Tibial artery (tissue), 4 donors: ENCODE measurements around the gene CLDN6.

ENCODE experiments used
- DNase-seq, 2 donors: peaks; one replicate each; pipeline ENCODE4 v3.0.0-alpha.2; 2019
- H3K27ac ChIP-seq, 2 donors: fragments of 200-600 bp; sonication (generic) in 1 of 2; 1 replicate in 1 of 2; 2 replicates in 1 of 2; pipeline ENCODE4 v1.5.1; 2018 to 2019; ENCODE audit warnings: mild to moderate bottlenecking in 1 of 2
- H3K27me3 ChIP-seq, 2 donors: fragments of 200-600 bp; sonication (generic) in 1 of 2; one replicate each; pipeline versions ENCODE4 v1.5.1 to v1.6.0; 2016 to 2019
- H3K36me3 ChIP-seq, 3 donors: fragments of 200-600 bp; sonication (generic) in 2 of 3; one replicate each; pipeline ENCODE4 v1.5.1; 2016 to 2019; ENCODE audit warnings: mild to moderate bottlenecking in 2 of 3
- H3K4me1 ChIP-seq, 4 donors: fragments of 200-600 bp; sonication (generic) in 2 of 4; 1 replicate in 3 of 4; 2 replicates in 1 of 4; pipeline ENCODE4 v1.5.1; 2016 to 2019
- H3K4me3 ChIP-seq, 2 donors: fragments of 200-600 bp; sonication (generic) in 1 of 2; 1 replicate in 1 of 2; 2 replicates in 1 of 2; pipeline ENCODE4 v1.5.1; 2018 to 2019; ENCODE audit warnings: mild to moderate bottlenecking in 2 of 2
- H3K9me3 ChIP-seq, 3 donors: fragments of 200-600 bp; sonication (generic) in 1 of 3; one replicate each; pipeline ENCODE4 v1.5.1; 2016 to 2019
- intact Hi-C: fragments of 100-400 bp; cut with DNase I; formaldehyde crosslinking; loops from one replicate; pipeline ENCODE4 v1.15.0; 2023; ENCODE audit warnings: low total_unique reads
- TF ChIP-seq, protein P1 (sequence below), 2 experiments: fragments of 200-600 bp in 1 of 2; fragments of 450-650 bp in 1 of 2; IDR thresholded peaks; one replicate each; pipeline ENCODE4 v1.5.1; 2017 to 2019; ENCODE audit warnings: antibody characterized with exemption in 2 of 2, mild to moderate bottlenecking in 1 of 2, moderate library complexity in 1 of 2

Gene CLDN6

DNA sequence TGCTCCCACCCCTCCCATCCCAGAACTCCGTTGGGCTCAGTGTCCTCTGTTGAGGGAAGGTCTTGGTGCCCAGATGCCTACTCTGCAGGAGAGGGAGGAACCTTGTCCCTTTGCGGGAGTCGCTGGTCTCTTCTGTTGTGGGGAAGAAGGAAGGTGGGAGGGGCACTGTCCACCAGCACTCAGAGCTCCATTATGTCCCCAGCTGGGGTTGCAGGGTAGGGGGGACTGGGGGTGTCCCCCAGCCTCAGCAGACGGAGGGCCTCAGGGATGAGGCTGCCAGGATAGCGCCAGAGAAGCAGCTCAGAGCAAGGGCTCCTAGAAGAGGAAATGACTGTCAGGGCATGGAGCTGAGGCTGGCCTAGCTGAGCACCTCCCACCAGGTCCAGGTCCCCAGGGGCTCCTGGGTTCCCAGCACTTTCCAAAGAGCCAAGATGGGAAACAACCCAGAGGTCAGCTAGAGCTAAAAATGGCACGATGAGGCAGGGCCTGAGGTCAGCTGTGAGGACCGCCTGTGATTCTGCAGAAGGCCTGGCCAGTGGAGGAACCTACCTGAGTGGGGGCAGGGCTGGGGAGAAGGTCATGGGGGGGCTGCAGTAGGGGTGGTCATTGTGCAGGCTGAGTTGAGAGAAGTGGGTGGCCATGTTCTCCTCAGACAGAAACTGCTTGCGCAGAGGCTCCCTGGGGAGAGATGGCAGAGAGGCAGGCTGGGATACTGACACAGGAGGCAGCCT lies 4.9 kb upstream of the CLDN6 start:
- TF ChIP-seq, protein P1, sequence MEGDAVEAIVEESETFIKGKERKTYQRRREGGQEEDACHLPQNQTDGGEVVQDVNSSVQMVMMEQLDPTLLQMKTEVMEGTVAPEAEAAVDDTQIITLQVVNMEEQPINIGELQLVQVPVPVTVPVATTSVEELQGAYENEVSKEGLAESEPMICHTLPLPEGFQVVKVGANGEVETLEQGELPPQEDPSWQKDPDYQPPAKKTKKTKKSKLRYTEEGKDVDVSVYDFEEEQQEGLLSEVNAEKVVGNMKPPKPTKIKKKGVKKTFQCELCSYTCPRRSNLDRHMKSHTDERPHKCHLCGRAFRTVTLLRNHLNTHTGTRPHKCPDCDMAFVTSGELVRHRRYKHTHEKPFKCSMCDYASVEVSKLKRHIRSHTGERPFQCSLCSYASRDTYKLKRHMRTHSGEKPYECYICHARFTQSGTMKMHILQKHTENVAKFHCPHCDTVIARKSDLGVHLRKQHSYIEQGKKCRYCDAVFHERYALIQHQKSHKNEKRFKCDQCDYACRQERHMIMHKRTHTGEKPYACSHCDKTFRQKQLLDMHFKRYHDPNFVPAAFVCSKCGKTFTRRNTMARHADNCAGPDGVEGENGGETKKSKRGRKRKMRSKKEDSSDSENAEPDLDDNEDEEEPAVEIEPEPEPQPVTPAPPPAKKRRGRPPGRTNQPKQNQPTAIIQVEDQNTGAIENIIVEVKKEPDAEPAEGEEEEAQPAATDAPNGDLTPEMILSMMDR (IDR thresholded peaks at IDR 0.05), result no peak
- peak; percentile 46 to 92 for DNase-seq
- intact Hi-C loops, result no loop called here
- Histone ChIP-seq H3K27me3 (peaks cover 0 to 17% of the 10 kb centered on the region in 2 donors), H3K36me3 (peaks cover 0 to 21% (median 16%) of the 10 kb centered on the region in 3 donors), H3K27ac (peak overlapping the region; percentile 95 to 96), H3K9me3 (no peaks in the 10 kb centered on the region), H3K4me3 (peak overlapping the region; percentile 73 to 88), H3K4me1 (peaks cover 0 to 54% (median 39%) of the 10 kb centered on the region in 4 donors)

DNA sequence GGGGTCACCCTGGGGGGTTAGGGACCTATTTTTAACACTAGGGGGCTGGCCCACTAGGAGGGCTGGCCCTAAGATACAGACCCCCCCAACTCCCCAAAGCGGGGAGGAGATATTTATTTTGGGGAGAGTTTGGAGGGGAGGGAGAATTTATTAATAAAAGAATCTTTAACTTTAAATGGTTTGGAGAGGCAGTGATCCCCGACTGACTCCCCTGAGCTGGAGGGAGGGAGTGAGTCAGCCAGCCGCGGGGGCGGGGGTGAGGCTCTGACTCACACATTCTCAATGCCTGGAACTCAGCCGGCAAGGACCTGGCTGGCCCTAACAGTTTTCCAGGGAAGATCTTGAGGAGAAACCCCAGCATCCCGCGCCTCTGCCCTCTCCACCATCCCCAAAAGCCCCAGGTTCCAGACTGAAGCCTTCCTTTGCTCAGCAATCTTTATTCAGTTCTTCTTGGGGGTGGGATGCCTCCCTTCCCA lies 4.3 kb upstream of the CLDN6 start:
- Histone ChIP-seq H3K4me3 (peak overlapping the region; percentile 73 to 88), H3K36me3 (peaks cover 0 to 19% (median 15%) of the 10 kb centered on the region in 3 donors), H3K27ac (peak overlapping the region; percentile 95 to 96), H3K27me3 (peaks cover 0 to 23% of the 10 kb centered on the region in 2 donors), H3K9me3 (no peaks in the 10 kb centered on the region), H3K4me1 (peaks cover 0 to 58% (median 40%) of the 10 kb centered on the region in 4 donors)
- TF ChIP-seq, protein P1 (IDR thresholded peaks at IDR 0.05), result no peak
- intact Hi-C loops, result no loop called here
- peak; percentile 91 to 96 for DNase-seq

DNA sequence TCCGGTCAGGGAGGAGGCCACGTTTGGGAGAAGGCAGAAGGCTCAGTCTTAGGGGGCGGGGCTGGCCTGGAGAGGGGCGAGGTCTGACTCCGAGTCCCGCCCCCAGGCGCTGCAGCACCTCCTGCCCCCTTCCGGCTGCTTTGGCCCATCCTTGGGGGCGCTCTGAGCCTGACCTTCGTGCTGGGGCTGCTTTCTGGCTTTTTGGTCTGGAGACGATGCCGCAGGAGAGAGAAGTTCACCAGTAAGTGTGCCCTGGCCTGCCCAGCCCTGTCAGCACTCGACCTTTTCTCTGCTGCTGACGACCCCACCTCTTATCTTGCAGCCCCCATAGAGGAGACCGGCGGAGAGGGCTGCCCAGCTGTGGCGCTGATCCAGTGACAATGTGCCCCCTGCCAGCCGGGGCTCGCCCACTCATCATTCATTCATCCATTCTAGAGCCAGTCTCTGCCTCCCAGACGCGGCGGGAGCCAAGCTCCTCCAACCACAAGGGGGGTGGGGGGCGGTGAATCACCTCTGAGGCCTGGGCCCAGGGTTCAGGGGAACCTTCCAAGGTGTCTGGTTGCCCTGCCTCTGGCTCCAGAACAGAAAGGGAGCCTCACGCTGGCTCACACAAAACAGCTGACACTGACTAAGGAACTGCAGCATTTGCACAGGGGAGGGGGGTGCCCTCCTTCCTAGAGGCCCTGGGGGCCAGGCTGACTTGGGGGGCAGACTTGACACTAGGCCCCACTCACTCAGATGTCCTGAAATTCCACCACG lies 3.6 kb upstream of the CLDN6 start:
- Histone ChIP-seq H3K9me3 (no peaks in the 10 kb centered on the region), H3K27ac (peak overlapping the region; percentile 95 to 96), H3K36me3 (peaks cover 0 to 13% (median 10%) of the 10 kb centered on the region in 3 donors), H3K27me3 (peaks cover 0 to 24% of the 10 kb centered on the region in 2 donors), H3K4me3 (peak overlapping the region; percentile 73 to 88), H3K4me1 (peaks cover 0 to 58% (median 40%) of the 10 kb centered on the region in 4 donors)
- TF ChIP-seq, protein P1 (IDR thresholded peaks at IDR 0.05), result peak in 1 of 2 experiments; percentile 16
- intact Hi-C loops, result no loop called here
- DNase-seq, result peak; percentile 77 to 91

DNA sequence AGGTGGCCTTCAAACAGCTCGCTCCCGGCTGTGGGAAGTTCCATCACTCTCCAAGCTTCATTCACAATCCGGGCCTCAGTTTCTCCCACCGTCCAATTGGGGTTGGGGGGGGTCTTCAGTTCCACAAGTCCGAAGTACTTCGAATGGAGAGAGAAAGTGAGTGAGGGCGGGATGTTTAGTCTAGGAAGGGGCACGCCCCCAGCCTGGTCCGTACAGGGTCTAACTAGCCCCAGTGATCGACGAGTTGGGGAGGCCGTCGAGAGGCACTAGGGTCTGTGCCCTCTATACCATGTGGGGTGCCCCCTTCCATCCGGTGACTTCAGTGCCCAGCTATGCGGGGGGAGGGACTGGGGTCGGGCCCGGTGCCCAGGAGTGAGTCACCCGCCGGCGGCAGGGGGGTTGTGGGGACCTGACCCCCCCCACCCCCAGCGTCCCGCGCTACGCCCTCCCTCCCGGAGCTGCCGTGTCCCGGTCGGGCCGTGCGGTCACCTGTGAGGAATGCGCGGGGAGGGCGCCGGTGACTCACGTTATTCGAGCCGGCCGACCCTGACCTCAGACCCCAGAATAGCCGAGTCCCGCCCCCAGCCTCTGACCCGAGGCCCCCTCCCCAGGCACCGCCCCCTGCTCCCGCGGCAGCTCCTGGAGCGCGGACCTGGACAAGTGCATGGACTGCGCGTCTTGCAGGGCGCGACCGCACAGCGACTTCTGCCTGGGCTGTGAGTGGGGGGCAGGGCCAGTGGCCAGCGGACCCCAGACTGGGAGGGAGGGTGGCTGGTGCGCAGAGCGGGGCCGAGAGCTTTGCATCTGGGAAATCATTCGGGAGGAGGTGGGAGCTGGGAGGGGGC lies 2.8 kb upstream of the CLDN6 start:
- H3K27ac ChIP-seq, result peak overlapping the region; percentile 95 to 96
- H3K4me3 ChIP-seq, result peak overlapping the region; percentile 73 to 88
- H3K4me1 ChIP-seq, result peaks cover 0 to 58% (median 40%) of the 10 kb centered on the region in 4 donors
- peak; percentile 63 to 92 for DNase-seq
- peaks cover 0 to 24% of the 10 kb centered on the region in 2 donors for H3K27me3 ChIP-seq
- intact Hi-C loops, result no loop called here
- TF ChIP-seq, protein P1 (IDR thresholded peaks at IDR 0.05), result peak in 1 of 2 experiments; percentile 3
- H3K9me3 ChIP-seq, result no peaks in the 10 kb centered on the region
- H3K36me3 ChIP-seq, result peaks cover 0 to 5% (median 2%) of the 10 kb centered on the region in 3 donors

DNA sequence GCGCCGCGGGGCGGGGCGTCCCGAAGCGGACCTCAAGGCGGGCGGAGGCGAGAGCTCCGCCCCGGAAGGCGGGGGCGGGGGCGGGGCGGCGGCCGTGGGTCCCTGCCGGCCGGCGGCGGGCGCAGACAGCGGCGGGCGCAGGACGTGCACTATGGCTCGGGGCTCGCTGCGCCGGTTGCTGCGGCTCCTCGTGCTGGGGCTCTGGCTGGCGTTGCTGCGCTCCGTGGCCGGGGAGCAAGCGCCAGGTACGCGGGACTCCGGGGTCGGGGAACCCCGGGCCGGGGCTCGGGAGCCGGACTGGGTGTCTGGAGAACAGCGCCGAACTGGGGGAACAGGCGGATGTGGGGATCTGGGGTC lies 2.2 kb upstream of the CLDN6 start, which contains the start of gene TNFRSF12A:
TNFRSF12A (plus strand) TSS at position 122 of the 357 bp plus-strand sequence; CDS start at position 152, 30 bp downstream.
- Histone ChIP-seq H3K27me3 (peaks cover 0 to 24% of the 10 kb centered on the region in 2 donors), H3K4me3 (peak within 1 kb of the TSS; percentile 73 to 88), H3K9me3 (no peaks in the 10 kb centered on the region), H3K4me1 (peaks cover 0 to 56% (median 40%) of the 10 kb centered on the region in 4 donors), H3K36me3 (no peaks in the 10 kb centered on the region), H3K27ac (peak within 1 kb of the TSS; percentile 95 to 96)
- intact Hi-C loops, result no loop called here
- DNase-seq, result peak; percentile 70 to 88
- TF ChIP-seq, protein P1 (IDR thresholded peaks at IDR 0.05), result peak in 1 of 2 experiments; percentile 13
